Mesothelial cell of epicardium (in vitro differentiated cells): ENCODE measurements around the gene DDX39B. TPM values are rescaled to one million over a fixed set of nuclear protein-coding genes. Genes with fewer than 3 reads are reported as not detected.

Experiments
- DNase-seq, 2 experiments: peaks; one replicate each; pipeline ENCODE4 v3.0.0; 2021; ENCODE audit warnings: low spot score in 2 of 2; ENCODE audit not compliant: unreplicated experiment in 2 of 2
- H3K27ac Mint-ChIP-seq: 2 replicates; pipeline ENCODE4 v1.8.0; 2021; ENCODE audit warnings: mixed read lengths
- H3K27me3 Mint-ChIP-seq: 2 replicates; pipeline ENCODE4 v1.8.0; 2021; ENCODE audit warnings: low read depth, mixed read lengths
- H3K36me3 Mint-ChIP-seq: 2 replicates; pipeline ENCODE4 v1.8.0; 2021; ENCODE audit warnings: mixed read lengths
- H3K4me1 Mint-ChIP-seq: 2 replicates; pipeline ENCODE4 v1.8.0; 2021; ENCODE audit warnings: mixed read lengths
- H3K4me3 Mint-ChIP-seq: 2 replicates; pipeline ENCODE4 v1.8.0; 2021; ENCODE audit warnings: mild to moderate bottlenecking, moderate library complexity, mixed read lengths
- H3K9me3 Mint-ChIP-seq: 2 replicates; pipeline ENCODE4 v1.8.0; 2021; ENCODE audit warnings: mixed read lengths
- total RNA-seq: library from RNA; stranded (reverse); gene quantifications from 3 replicates; pipeline ENCODE4 v1.2.1, GENCODE V29; 2021
- TF ChIP-seq, protein P1 (sequence below): fragments of 200-600 bp; sonication (generic); IDR thresholded peaks from one replicate; pipeline ENCODE4 v1.5.0; 2021; ENCODE audit warnings: antibody characterized with exemption; ENCODE audit not compliant: unreplicated experiment

Gene DDX39B
- total RNA-seq, 1 donor from 2014 or later: 649 TPM

DNA sequence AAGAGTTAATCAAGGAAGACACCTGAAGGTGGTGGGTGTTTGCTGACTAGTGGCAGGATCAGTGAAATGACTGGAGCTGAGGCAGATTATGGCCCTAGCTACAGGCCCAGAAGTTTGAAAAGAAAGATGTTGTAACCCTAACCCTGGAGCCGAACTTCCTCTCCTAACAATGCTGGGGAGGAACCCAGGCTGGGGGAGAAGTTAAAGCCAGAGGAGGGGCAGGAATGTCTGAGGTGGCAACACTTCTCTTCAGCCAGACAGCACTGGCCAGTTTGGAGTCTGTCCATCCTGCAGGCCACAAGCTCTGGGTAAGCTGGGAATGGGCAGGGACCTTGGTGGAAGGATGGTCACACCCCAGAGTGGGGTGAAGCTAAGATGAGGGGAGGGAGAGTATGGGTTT, 44.2 kb upstream of the DDX39B start, which contains the start of gene LST1:
LST1 (plus strand) TSS at position 270 of the 400 bp plus-strand sequence. CDS start 1,023 bp downstream, outside the sequence.
- Mint-ChIP-seq H3K4me3 (no peak within 1 kb of the TSS), H3K9me3 (no peaks in the 10 kb centered on the region), H3K4me1 (peaks cover 9% of the 10 kb centered on the region), H3K36me3 (no peaks in the 10 kb centered on the region), H3K27me3 (peaks cover 10% of the 10 kb centered on the region), H3K27ac (no peak within 1 kb of the TSS)
- TF ChIP-seq, protein P1, sequence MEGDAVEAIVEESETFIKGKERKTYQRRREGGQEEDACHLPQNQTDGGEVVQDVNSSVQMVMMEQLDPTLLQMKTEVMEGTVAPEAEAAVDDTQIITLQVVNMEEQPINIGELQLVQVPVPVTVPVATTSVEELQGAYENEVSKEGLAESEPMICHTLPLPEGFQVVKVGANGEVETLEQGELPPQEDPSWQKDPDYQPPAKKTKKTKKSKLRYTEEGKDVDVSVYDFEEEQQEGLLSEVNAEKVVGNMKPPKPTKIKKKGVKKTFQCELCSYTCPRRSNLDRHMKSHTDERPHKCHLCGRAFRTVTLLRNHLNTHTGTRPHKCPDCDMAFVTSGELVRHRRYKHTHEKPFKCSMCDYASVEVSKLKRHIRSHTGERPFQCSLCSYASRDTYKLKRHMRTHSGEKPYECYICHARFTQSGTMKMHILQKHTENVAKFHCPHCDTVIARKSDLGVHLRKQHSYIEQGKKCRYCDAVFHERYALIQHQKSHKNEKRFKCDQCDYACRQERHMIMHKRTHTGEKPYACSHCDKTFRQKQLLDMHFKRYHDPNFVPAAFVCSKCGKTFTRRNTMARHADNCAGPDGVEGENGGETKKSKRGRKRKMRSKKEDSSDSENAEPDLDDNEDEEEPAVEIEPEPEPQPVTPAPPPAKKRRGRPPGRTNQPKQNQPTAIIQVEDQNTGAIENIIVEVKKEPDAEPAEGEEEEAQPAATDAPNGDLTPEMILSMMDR: no peak
- DNase-seq: no peak

DNA sequence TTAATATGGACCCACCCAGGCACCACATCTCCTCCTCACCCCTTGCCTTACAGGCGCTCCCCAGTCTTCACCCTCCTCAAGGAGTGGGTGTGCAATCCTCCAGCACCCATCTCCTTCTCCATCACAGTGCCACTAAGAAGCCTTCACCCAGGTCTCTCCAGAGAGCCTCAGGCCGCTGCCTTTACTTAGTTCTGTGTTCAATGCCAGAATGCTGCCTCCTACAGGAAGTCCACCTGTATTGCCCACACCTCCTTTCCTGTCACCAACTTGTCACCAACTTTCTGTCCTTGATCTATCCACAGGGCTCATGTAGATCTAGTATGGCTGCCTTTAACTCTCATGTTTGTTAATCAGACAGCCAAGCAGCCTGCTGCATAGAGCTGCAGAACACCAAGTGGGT, 43.7 kb upstream of the DDX39B start:
- no peak overlapping the region for H3K4me3 Mint-ChIP-seq
- DNase-seq: no peak
- peaks cover 10% of the 10 kb centered on the region for H3K4me1 Mint-ChIP-seq
- no peaks in the 10 kb centered on the region for H3K36me3 Mint-ChIP-seq
- no peak overlapping the region for H3K27ac Mint-ChIP-seq
- TF ChIP-seq, protein P1: peak; percentile 43
- H3K27me3 Mint-ChIP-seq: peaks cover 10% of the 10 kb centered on the region
- H3K9me3 Mint-ChIP-seq: no peaks in the 10 kb centered on the region

DNA sequence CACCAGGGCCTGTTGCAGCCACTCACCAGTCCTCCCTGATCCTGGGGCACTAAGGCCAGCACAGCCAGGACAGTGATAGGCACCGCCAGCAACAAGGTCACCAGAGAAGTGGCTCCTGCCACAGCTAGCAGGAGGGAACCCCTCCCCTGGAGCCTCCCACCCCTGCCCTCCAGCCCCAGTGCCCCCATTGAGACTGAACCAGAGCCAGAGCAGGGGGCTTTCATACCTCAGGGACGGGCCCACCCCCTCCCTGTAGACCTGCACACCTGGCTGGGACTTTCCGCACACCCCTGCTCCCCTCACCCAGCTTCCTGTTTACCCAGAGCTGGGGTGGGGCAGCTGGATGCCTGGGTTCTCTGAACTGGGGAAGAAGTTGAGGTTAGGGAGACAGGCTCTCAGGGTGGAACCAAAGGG, 40.4 kb upstream of the DDX39B start, which contains the start of gene LTB:
LTB (minus strand) TSS at position 195 of the 414 bp plus-strand sequence; CDS start at position 188, 7 bp downstream.
- Mint-ChIP-seq H3K27ac (peak within 1 kb of the TSS; percentile 87), H3K4me3 (peak within 1 kb of the TSS; percentile 86), H3K4me1 (peaks cover 10% of the 10 kb centered on the region), H3K27me3 (peaks cover 4% of the 10 kb centered on the region), H3K36me3 (no peaks in the 10 kb centered on the region), H3K9me3 (no peaks in the 10 kb centered on the region)
- DNase-seq: no peak
- TF ChIP-seq, protein P1: no peak

- TF ChIP-seq, protein P1: no peak
- H3K9me3 Mint-ChIP-seq: no peaks in the 10 kb centered on the region
- DNase-seq: no peak
- peak overlapping the region; percentile 86 for H3K4me3 Mint-ChIP-seq
- H3K27me3 Mint-ChIP-seq: peaks cover 2% of the 10 kb centered on the region
- no peaks in the 10 kb centered on the region for H3K36me3 Mint-ChIP-seq
- H3K4me1 Mint-ChIP-seq: peaks cover 10% of the 10 kb centered on the region
- H3K27ac Mint-ChIP-seq: peak overlapping the region; percentile 87
Observed at GRCh38 chr6:31581434-31582229, 39.8 kb upstream of the DDX39B start.

- TF ChIP-seq, protein P1: peak; percentile 100
- peak overlapping the region; percentile 87 for H3K27ac Mint-ChIP-seq
- H3K4me3 Mint-ChIP-seq: peak overlapping the region; percentile 86
Observed at GRCh38 chr6:31580807-31581433, 39.1 kb upstream of the DDX39B start.

More at GRCh38 chr6:31580807-31581433, 39.1 kb upstream of the DDX39B start:
- DNase-seq: peak; percentile 89 to 95
- no peaks in the 10 kb centered on the region for H3K9me3 Mint-ChIP-seq
- peaks cover 2% of the 10 kb centered on the region for H3K27me3 Mint-ChIP-seq
- no peaks in the 10 kb centered on the region for H3K36me3 Mint-ChIP-seq
- peaks cover 10% of the 10 kb centered on the region for H3K4me1 Mint-ChIP-seq
